GM21447 (cell line): ENCODE results near the gene EPAS1.

Experiments used
- ATAC-seq: cut with Tn5 transposase; IDR thresholded peaks from one replicate; pipeline ENCODE4 v1.9.1; 2021; ENCODE audit not compliant: unreplicated experiment

EPAS1 gene

DNA sequence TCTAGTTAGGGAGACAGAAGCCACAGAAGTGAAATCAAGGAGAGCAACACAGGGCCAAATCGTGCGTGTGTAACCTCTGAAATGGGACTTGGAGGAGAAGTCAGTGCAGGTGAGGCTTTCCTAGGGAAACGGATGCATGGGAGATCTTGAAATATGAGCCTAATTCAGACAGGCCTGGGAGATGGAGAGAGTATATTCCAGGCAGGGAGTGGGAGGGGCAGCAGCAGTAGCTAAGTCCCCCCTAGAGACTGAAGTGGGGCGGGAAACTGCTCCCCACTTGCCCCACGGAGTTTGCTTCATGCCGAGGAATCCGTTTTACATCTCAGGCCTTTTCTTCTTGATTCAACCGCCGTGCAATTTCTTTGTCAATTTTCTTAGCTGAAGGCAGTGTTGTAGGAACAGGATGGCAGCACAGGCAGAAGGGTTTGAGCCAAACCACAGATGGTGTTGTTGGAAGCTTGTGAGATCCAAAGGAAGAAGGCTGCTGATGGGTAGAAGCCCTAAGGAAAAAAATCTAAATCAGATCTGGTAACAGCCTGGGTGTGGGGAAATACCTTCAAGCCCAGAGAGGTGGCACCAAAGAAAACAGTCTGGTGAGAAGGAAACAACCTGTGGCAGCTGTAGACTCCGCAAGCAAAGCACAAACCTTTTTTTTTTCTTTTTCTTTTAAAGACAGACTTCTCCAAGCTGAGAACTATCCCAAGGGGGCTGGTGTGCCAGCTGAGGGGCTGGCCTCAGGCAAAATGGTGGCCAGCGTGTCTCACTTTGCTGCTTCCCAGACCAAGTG, 40.2 kb downstream of the EPAS1 start:
- no peak for ATAC-seq

DNA sequence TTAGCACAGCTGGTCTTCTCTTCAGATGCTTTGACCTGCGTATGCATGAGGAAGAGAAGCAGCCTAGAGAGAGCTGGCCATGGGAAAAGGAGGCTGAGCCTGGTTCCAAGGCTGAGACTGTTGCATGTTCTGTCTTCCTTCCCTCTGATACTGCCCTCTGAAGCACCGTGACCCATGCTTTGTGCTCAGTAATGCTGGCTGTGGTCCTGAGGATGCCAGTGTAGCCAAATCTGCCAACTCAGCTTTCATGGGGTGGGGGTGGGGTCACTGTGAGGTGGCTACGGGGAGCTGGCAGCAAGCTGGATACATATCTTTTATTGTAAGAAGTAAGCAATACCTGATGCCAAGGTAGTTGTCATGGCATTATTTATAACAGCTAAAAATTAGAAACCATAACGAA, 41.5 kb downstream of the EPAS1 start:
- no peak for ATAC-seq

DNA sequence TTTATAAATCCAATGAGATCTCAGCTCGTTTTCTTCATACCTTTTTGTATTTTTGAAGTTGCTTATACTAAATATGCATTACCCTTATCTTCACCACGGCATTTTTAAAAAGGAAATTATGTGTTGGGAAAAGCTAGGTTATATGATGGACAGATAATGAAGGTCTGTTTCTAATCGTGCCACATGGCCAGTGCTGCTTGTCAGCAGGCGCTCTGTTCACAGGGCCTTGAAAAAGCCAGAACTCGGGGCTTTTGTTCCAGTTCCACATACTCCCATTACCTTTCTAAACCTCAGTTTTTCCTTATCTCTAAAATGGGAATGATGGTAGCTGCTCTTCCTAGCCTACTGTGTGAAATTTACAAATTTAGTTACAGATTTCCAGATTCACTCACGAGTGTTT, 42.0 kb downstream of the EPAS1 start:
- ATAC-seq = no peak

DNA sequence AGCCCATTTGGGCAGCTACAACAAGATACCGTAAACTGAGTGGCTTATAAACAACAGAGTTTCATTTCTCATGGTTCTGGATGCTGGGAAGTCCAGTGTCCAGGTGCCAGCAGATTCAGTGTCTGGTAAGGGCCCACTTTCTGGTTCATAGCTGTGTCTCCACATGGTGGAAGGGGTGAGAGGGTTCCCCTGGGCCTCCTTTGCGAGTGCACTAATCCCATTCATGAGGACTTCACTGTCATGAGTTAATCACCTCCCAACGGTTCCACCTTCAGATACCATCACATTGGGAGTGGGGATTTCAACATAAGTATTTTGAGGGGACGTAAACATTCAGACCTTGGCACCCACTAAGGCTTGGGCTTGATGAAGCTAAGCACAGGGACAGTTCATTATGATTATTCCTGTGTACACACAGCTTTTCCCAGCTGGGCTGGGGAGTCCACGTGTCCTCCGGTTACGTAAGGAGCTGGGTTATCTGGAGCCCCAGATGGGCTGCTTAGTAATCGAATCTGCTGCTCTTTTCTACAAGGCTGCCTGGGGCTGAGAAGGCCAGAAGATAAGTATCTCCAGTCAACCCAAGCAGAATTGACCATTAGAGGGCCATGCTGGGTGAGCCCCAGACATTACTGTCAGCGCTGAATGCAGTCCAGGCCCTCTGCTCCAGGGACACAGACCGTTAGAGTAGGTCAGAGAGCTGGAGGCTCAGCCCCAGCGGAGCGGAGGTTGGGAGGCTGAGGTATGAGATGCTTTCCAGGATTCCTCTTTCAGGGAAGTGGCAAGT, 42.7 kb downstream of the EPAS1 start:
- no peak for ATAC-seq

DNA sequence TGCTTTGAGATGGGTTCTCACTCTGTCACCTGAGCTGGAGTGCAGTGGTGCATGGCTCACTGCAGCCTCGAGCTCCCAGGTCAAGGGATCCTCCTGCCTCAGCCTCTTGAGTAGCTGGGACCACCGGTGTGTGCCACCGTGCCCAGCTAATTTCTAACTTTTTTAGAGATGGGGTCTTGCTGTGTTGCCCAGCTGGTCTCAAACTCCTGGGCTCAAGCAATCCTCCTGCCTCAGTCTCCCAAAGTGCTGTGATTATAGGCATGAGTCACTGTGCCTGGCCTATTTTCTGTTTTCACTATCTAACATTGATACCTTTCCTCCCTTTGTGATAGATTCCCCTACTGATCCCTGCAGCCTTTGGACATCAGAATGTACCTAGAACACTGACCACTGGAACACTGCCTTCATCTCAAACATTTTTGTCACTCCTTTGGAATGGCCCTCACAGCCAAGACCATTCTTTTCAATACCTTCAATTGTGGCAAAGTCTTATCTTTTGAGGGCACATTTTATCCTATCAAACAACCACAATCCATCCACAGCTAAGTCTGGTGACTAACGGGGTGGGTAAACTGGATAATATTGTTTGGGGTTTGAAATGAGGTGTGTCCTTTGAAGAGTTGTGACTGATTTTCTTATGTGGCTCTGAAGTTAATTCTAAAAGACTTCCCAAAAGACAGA, 43.7 kb downstream of the EPAS1 start:
- no peak for ATAC-seq

DNA sequence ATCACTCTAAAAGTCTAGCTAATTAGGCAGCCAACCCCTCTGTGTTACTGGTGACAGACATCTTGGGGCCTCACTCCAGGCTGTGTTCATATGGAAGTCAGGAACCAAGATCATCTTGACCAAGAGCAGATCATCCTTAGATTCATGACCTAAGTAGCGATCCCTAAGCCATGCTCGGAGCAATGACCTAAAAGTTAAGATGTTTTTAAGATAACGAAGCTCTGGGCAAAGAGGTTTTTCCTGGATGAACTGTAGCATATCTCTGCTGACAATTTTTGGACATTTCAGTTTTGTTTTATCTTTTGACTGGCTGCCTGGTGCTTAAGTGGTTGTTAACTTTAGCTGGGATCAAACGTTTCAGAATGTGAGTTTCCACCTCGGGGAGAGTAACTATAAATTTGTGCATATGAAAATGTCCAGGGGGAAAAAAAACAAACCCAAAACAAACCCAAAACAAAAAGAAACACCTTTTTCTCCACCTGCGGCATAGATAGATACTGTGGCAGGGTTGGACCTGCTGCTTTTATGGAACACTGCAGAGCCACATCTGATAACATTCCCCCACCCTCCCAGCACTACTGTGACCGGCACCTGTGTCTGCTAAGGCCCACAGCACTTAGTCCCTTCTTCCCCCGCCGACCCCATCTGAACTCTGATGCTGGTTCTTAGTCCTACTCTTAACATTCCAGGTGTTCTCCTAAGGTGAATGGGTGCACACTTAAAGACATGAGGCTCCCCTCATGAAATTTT, 45.5 kb downstream of the EPAS1 start:
- no peak for ATAC-seq

DNA sequence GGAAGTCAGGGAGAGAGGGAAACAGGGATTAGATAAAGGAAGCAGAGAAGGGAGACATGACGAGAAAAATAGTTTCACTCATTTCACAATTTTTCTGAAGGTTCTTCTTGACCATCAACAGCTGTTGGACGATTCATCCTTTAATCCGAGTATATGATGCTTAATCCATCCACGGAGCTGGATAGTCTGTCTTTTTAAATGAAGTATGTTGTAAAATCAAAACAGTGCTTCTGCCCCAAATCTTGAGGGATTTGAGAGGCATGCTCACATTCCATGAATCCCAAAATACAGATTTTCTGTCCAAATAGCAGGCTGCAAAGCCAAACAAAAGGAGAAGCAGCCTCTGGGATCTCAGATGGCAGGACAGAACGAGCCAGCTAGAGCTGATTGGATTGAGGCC, 47.5 kb downstream of the EPAS1 start:
- ATAC-seq = no peak

DNA sequence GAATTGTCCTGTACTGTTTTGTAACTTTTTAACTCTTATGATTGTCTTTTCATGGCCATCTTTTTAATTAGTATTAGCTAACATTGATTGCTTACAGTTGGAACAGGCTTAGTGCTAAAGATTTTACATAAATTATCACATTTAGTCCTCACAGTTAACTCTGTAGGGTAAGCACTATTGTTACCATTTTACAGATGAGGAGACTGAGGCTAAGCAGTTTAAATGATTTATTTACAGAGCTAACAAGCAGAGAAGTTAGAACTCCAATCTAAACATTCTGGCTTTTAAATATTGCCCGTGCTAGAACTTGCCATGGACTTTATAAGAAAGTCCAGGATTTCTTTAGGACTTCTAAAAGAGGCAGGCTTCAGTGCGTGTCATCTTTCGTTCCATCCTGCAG, 48.6 kb downstream of the EPAS1 start:
- ATAC-seq = no peak

DNA sequence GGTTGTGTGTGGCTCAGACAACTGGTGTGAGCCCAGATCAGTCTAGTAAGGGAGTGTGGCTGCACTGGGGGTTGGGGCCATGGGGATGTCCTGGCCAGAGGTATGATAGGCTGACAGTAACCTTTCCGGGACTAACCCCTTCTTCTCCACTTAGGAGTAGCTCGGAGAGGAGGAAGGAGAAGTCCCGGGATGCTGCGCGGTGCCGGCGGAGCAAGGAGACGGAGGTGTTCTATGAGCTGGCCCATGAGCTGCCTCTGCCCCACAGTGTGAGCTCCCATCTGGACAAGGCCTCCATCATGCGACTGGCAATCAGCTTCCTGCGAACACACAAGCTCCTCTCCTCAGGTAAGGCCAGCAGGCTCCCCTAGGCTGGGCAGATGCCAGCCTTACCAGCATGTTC, 49.5 kb downstream of the EPAS1 start:
- no peak for ATAC-seq

DNA sequence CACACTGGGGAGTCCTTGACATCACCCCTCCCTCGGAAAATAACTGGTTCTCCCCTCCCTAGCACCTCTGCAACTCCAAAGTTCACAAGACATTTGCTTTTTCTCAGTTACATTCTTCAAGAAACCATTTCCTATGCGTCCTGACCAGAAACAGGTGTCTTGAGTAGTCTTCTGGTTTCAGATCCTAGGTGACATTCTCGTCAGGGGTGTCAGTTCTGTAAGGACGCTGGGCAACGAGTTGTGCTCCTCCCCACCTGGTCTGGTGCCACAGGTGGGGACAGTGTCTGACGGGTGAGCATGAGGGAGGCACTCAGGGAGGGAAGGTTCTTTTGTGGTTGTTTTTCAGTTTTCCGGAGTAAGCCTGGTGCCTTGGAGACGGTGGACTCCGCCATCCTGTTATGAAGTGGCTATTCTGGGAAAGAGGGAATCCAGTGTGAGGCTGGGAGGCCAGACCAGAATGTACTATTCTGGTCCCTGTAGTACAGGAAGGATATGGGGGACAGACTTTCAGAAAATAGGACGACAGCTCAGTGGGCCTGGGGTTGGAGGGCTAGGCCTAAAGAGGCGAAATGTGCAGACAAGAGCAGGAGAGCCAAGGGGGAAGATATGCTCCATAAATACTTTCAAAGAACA, 50.6 kb downstream of the EPAS1 start:
- peak; percentile 64 for ATAC-seq

DNA sequence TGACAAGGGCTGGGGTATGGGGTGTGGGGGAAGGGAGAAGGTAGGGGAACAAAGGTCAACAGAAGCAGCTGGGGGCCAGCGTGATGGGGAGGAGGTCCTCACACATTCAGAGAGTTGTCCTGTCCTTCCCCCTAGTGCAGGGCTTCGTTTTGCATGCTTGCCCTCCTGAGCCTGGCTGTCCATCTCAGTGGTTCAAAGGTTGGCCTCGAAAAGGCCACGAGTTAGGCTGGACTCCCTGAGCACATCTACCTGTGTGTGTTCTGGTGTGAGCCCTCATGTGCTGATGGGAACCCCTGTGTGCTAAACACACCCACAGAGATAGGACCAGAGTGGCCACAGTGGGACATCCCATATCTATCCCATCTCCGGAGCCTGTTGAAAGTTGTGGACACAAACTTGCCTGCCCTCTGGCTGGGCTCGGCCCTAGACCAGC, 51.9 kb downstream of the EPAS1 start:
- ATAC-seq = no peak

DNA sequence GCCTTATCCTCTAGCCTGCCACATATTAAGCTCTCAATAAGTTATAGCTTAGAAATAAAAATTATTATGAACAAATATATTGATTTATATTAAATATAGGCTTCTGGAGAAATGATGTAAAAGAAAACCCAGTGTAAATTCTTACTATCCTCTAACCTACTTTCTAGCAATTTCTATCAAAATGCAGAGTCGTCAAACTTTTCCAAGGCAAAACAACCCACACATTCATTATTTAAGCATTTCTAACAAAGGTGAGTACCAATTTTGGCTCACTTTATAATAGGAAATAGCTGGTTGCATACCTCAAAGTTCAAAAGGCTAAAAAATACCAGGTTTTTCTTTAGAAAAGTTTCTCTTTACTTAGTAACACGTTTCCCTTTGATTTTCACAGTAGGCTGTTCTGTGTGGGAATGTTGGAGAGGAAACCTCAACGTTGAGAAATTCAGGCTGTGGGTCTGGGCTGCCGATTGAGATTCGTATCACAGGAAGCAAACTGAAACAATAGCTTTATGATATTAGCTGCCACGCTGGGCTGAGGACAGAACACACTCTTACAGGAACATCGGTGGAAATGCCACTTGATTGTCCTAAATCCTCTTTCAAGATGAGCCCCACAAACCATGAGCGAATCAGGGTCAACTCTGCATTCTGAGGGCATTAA, 53.0 kb downstream of the EPAS1 start:
- no peak for ATAC-seq

DNA sequence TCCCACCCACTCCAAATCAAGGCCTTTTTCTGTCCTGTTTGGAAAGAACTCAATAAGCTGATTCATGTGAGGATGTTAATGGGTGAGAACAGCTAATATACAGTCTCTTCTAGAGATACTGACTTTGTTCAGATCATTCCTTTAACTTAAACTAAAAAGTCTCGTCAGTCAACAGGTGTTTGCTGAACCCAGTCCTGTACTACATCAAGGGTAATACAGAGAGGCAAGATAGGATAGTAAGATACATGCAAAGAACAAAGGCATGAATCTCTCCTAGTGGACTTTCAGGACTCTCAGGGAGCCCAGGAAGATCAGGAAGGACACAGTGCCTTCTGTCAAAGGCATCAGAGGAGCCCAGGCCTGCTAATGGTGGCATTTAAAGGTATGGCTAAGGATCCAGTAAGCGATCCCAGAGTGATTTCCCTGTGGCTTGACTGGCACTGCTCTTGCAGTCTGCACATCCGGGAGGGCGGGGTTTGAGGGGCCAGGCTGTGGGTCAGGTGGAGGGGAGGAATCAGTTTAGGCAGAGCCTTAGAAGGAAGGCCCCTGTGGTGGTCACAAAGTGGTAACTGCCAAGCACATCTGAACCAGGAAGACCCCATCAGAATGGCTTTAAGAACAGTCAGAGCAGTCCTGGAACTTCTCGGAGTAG, 54.0 kb downstream of the EPAS1 start:
- ATAC-seq = no peak

DNA sequence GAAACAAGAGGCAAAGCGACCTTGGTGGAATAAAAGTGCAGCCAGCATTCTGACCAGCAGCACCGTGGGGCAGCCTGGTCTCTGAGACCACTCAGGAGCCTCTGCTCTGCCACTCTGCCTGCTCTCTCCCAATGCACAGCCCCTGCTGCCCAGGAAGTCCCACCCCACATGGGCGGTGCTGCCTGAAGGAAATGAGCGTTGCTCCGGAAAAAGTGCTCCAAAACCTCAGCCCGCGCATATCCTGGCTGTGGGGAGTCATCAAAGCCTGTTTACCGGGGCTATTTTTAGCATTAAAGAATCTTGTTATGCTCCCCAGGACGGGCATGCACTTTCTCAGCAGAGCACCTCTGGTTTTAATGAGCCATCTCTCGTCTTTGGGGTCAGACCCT, 54.5 kb downstream of the EPAS1 start:
- no peak for ATAC-seq

DNA sequence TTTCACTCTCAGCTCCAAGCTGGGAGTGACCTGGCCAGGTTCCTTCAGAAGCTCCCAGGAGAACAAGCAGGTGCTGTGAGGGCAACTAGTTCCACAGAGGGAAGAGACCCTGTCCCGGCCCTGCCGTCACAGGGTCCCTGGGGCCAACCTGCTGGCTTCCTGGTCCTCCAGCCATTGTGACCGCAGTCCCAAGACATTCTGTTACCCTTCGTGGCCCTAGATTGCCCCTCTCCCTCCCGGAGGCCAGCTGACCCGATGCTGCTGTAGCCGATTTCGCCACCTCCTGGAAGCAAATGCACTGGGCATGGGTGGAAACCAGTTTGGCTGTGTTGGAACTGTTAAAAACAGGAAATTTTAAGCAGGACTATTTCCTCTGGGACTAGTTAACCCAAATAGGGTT, 55.4 kb downstream of the EPAS1 start:
- ATAC-seq = no peak

DNA sequence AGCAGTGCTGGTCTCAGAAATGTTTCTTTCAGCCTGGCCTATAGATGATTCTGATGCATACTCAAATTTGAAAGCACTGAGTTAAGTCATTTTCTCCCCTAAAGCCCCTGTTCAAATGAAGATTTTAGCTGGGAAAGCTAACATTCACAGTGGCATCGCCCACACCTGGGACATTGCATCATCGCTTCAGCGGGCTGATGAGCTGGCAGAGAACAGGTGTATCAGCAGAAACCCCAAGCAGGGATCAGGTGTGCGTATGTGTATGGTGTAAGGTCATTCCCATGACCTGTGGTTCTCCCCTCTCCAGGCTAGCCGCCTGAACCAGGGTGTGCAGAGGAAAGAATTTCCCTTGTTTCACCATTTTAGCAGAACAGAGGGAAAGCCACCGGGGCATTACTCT, 56.3 kb downstream of the EPAS1 start:
- no peak for ATAC-seq

DNA sequence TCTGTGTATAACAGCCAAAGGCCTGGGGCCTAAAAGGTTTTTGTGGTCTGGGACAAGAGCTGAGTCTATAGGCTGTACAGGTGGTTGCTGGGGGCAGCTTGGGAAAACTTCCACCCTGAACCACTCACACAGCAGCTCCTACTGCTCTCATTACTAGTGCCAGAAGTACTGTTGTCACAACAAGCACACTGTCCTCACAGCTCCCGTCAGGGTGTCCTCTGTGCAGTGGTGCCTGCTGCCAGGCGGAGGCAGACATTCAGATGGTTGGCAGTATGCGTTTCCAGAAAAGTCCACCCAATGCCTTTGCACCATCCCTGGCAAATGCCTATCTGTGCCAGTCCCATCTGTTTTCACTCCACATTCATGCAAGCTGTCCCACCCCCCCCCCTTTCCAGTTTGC, 58.5 kb downstream of the EPAS1 start:
- no peak for ATAC-seq

DNA sequence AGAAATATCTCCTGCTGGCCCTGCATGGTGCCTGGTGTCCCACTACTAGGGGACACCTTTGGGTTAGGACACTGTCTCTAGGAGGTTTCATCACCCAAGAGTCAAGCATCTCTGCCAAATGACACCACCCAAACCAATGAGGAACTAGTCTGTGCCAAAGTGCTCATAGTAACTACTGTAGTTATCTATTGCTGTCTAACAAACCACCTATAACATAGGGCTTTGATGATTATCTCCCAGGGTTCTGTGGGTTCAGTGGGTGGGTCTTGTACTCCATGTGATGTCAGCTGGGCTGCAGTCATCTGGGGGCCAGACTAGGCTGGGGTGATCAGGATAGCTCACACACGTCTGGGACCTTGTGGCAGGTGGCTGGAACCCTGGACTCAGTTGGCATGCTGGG, 59.8 kb downstream of the EPAS1 start:
- no peak for ATAC-seq

DNA sequence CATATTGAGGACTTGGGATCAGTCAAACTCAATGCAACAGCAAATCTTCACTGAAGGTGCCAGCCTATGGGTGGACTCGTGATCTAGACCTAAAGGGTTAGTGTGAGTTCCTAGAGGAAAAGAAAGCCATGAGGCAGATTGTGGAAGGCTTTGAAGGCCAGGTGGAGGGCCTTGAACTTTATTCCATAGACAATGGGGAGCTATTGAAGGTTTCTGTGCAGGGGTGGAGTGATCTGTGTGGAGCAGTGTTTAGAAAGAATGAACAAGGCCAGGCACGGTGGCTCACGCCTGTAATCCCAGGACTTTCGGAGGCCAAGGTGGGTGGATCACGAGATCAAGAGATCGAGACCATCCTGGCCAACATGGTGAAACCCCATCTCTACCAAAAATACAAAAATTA, 61.5 kb downstream of the EPAS1 start:
- no peak for ATAC-seq

DNA sequence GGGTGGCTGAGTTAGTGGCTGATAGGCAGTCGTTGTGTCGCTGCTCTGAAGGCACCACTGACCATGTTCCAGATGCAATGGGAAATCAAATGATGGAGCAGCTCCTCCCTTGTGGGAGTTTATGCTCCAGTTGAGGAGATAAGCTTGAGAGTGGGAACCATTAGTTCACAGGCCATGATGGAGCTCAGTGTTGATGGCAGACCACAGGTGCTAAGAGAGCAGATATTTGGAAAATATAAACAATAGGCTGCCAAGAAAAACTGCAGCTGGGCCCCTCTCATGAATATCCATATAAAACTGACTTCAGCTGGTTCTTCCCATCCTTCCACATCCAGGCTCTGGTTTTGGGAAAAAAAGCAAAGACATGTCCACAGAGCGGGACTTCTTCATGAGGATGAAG, 63.1 kb downstream of the EPAS1 start:
- no peak for ATAC-seq
